GM19035 (cell line): ENCODE measurements around the gene OR10AD1.
A peak's percentile ranks its signal among the peaks of the same experiment; 100 is the strongest.
"Not testable (repeated sequence)": the region's sequence is repeated elsewhere in the genome, so short reads cannot be mapped to it uniquely, and the experiment has no call there.

Experiments
- ATAC-seq: cut with Tn5 transposase; IDR thresholded peaks from one replicate; pipeline ENCODE4 v1.9.1; 2021; ENCODE audit not compliant: unreplicated experiment

OR10AD1 gene

GRCh38 chr12:48203192-48203591, at the start of gene OR10AD1:
OR10AD1 (minus strand) TSS chr12:48203292; CDS start chr12:48203292, 0 bp downstream.
- no peak for ATAC-seq

- ATAC-seq, result no peak
These were observed 44.3 kb upstream of the OR10AD1 start for GRCh38 chr12:48247181-48247966.

- no peak for ATAC-seq
These were observed 34.1 kb upstream of the OR10AD1 start for GRCh38 chr12:48237162-48237561.

GRCh38 chr12:48235796-48236333, 32.8 kb upstream of the OR10AD1 start:
- ATAC-seq, result no peak

GRCh38 chr12:48231169-48231958, 28.3 kb upstream of the OR10AD1 start:
- not testable (repeated sequence) for ATAC-seq

GRCh38 chr12:48224533-48224932, 21.4 kb upstream of the OR10AD1 start:
- ATAC-seq, result not testable (repeated sequence)

GRCh38 chr12:48221645-48222044, 18.6 kb upstream of the OR10AD1 start:
- ATAC-seq, result no peak

GRCh38 chr12:48220701-48221100, 17.6 kb upstream of the OR10AD1 start:
- ATAC-seq, result no peak

GRCh38 chr12:48219631-48220030, 16.5 kb upstream of the OR10AD1 start:
- no peak for ATAC-seq

- ATAC-seq, result no peak
These were observed 13.7 kb upstream of the OR10AD1 start for GRCh38 chr12:48216785-48217184.

- not testable (repeated sequence) for ATAC-seq
These were observed 6.4 kb upstream of the OR10AD1 start for GRCh38 chr12:48209495-48209894.

GRCh38 chr12:48202766-48203165, 326 bp downstream of the OR10AD1 start:
- ATAC-seq, result no peak

GRCh38 chr12:48201516-48201915, 1.6 kb downstream of the OR10AD1 start:
- no peak for ATAC-seq

- no peak for ATAC-seq
These were observed 2.0 kb downstream of the OR10AD1 start for GRCh38 chr12:48201091-48201490.

- no peak for ATAC-seq
These were observed 3.3 kb downstream of the OR10AD1 start for GRCh38 chr12:48199774-48200221.

GRCh38 chr12:48198985-48199384, 4.1 kb downstream of the OR10AD1 start:
- no peak for ATAC-seq

- peak; percentile 28 for ATAC-seq
These were observed 4.5 kb downstream of the OR10AD1 start for GRCh38 chr12:48198672-48198971.

GRCh38 chr12:48197971-48198671, 5.0 kb downstream of the OR10AD1 start:
- ATAC-seq, result peak; percentile 99

GRCh38 chr12:48197549-48197970, 5.5 kb downstream of the OR10AD1 start:
- peak; percentile 20 for ATAC-seq

GRCh38 chr12:48194799-48195201, 8.3 kb downstream of the OR10AD1 start:
- ATAC-seq, result no peak

GRCh38 chr12:48193623-48194022, 9.5 kb downstream of the OR10AD1 start:
- no peak for ATAC-seq
